ENCODE results near the gene PTPRR.

PTPRR gene

GRCh38 chr12:70692681-70693288 lies 227.8 kb downstream of the PTPRR start:
- no peak for DNase-seq (ENCODE audit: low read depth)

- no peak for DNase-seq (ENCODE audit: low read depth)
Observed at GRCh38 chr12:70691018-70691672, 229.4 kb downstream of the PTPRR start.

DNA sequence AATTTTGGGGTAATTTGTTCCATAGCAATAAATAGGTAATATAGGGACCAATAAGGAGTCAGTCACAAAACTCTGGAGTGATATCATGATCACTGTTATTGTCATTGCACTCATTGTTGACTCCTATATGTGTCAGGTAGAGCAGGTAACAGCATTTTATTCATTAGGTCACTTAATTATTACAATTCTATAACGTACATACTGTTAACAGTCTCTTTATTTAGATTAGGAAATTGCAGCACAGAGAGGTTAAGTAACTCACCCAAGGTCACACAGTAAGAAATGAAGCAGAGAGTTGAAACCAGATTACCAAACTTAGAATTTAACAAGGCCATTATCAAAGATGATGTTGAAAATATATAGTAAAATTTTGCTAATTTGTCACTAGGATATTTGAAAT lies 233.6 kb downstream of the PTPRR start:
- no peak for DNase-seq (ENCODE audit: low read depth)

DNA sequence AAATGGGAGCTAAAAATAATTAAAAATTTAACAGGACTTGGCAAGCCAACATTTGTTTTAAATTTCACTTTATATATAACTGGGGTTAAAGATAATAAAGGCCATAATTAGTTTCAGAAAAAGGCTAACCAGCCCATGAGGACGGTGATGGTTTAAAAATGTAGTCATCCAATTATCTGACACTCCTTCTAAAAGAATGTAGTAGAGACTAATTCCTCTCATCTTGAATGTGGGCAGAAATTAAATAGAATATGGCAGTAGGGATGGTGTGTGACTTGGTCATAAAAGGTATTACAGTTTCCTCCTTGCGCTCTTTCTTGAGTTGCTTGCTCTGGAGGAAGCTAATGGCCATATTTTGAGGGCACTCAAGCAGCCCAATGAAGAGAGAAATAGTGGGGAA lies 234.2 kb downstream of the PTPRR start:
- no peak for DNase-seq (ENCODE audit: low read depth)

- DNase-seq (ENCODE audit: low read depth), result no peak
Observed at GRCh38 chr12:70683976-70684375, 236.6 kb downstream of the PTPRR start.

DNA sequence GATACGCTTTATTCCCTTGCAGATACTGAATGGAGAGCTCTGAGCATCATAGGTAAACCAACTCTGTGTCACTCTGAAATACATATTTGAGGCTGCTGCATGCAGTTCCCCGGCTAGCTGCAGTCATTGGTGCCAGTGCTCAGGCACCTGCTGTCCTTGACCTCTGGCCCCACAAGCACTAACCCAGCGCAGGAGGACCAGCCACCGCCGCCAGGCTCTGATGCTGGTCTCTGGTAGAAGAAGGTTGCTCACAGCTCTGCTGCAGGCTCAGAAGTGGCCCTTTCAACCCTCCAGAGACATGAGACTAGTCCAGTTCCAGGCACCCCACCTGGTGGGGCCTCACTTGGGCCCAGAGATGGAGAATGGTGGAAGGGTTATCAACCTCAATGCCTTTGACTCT lies 248.8 kb downstream of the PTPRR start:
- no peak for DNase-seq (ENCODE audit: low read depth)

GRCh38 chr12:70670948-70671347 lies 249.6 kb downstream of the PTPRR start:
- DNase-seq (ENCODE audit: low read depth), result no peak

GRCh38 chr12:70667253-70667652 lies 253.3 kb downstream of the PTPRR start:
- no peak for DNase-seq (ENCODE audit: low read depth)

DNA sequence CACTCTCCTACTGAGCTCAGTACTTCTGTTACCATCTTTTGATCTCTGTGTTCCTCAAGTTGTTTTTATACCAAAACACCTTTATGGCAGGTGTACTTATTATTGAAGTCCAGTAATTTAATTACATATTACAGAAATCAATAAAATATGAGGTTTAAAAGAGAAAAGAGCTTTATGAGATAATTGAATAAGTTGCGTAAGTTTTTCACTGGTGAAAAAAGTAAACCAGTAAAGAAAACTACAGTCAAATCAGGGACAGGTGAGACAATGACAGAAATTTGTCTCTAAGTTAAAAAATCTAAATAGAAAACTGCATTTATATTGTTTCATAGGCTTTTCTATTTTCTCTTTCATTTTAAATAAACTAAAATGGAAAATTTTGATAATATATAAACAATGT lies 254.2 kb downstream of the PTPRR start:
- no peak for DNase-seq (ENCODE audit: low read depth)

DNA sequence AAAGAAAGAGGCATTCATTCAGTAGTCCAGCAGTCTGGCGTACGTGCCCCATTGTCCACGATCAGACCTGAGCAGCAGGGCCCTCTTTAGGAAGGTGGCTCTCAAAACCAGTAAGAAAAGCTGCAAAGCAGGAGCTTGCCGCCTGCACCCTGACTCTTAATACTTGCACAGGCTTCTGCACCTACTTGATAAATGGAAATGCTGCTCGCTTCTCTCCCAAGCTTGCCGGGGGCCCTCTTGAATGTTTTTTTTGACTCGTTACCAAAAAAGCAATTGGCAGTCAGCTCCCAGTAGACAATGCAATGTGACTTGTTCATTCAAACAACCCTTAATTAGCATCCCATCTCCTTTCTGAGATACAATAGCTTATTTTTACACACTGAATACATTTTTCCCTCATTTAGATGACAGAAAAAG lies 256.1 kb downstream of the PTPRR start:
- no peak for DNase-seq (ENCODE audit: low read depth)

- no peak for DNase-seq (ENCODE audit: low read depth)
Observed at GRCh38 chr12:70663838-70664237, 256.7 kb downstream of the PTPRR start.

DNA sequence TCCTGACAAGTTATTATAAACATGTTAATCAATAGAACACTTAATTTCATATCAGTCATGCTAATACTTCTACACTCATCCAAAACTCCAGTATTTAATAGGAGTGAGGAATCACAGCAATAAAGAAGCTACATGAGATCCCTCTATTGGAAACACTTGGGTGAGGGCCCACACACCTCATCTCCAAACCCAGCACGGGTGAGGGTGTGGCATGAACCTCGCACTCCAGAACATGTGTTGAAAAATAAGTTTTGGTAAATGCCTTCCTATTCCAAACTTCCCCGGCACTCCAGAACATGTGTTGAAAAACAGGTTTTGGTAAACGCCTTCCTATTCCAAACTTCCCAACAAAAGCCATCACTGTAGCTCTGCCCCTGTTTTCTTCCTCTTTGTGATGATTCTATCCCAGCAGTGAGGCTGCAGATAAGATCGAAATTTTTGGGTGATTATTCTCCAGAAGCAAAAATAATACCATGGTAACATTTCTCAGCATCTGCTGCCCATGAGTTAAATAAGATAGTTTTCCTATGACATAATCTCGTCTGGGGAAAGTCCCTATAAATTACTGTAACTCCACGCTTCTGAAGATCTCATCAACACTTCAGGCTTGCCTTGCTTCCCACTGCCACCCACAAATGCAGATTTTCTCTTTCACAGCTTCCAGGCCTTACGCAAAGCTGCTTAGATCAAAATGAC lies 258.9 kb downstream of the PTPRR start:
- DNase-seq (ENCODE audit: low read depth), result no peak

DNA sequence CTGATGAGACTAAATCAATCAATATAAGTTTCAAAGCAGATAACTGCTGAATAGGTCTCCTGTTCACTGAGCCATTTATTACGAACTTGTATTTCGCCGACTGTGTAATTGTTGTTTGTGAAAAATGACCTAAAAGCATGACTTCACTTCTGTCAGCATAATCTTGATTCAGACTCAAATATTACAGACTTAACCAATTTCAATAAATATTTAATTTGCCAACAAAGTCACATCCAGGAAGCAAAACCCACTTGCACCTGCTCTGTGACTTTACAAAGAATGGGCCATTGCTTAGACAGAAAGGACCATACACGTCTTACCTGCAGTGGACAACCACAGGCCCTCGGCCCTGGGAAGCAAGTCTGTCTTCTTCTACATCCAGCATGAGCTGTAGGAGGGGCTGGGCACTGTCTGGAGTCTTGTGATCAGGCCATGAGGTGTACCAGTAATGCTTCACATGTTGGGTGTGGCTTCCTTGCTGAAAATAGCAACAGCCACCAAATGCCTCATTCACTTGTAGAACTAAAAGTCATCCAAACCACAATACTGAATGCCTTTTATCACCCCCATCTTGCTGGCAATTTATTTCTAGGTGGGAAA lies 259.8 kb downstream of the PTPRR start:
- no peak for DNase-seq (ENCODE audit: low read depth)

- no peak for DNase-seq (ENCODE audit: low read depth)
Observed at GRCh38 chr12:70660002-70660604, 260.4 kb downstream of the PTPRR start.

GRCh38 chr12:70659077-70659606 lies 261.4 kb downstream of the PTPRR start:
- no peak for DNase-seq (ENCODE audit: low read depth)

DNA sequence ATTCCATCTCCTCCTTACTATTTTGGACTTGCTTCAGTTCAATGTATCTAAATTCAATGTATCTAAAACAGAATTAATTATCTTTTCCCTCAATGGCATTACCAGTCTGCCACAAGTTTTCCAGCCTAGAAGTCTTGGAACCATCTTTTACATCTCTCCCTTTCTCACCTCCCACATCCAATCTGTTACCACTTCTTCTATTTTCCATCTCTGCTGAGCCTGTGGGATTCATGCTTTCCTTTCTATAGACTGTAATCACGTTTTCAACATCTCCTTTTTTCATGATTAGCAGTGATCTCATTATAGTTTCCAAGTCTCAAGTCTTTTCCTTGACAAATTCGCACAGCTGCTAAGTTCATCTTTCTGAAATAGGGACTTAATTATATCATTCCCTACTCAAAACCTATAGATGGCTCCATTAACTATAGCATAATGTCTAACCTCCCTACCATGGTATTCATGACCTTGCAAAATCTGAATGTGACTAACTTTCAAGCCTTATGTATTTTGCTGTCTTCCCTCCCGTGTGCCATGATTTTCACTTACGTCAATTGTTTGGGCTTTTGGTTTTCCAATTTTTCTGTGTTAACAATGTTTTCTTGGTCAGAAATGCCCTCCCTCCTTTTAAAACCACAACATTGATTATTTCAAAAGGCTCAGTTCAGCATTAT lies 262.8 kb downstream of the PTPRR start:
- DNase-seq (ENCODE audit: low read depth), result no peak

DNA sequence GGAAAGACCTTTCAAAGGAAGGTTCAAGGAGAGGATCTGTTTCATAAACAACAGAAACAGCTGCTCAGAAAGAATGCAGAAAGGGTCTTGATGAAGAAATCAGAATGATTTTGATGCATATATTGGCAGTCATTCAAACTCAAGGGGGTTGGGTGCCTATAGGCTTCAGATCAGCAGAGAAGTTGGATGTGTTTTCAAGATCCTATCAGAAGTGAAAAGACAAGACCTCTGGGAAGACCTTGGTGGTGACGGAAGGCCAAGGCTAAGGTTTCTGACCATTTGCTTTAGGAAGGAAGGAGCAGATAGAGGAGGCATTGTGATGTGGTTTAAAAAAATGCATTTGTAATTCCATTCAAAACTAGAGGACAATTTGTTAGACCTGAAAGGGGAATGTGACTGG lies 268.1 kb downstream of the PTPRR start:
- no peak for DNase-seq (ENCODE audit: low read depth)

DNA sequence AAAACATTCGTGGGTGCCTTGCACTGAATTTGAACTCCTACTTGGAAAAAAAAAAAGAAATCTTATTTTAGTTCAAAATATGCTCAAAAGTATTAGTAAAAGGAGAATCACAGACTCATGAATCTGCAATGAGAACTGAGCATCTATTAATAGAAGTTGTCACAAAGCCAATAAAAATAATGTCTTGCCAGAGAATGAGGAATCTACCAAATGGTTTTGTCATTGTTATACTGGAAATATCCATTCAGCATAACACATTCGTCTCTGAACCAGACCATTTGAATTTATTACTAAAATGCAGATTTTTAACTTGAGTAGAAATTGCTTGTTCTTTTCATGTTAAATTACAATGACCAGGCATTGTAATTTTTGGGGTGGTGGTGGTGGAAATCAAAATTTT lies 271.7 kb downstream of the PTPRR start:
- DNase-seq (ENCODE audit: low read depth), result no peak

- no peak for DNase-seq (ENCODE audit: low read depth)
Observed at GRCh38 chr12:70648191-70648590, 272.3 kb downstream of the PTPRR start.

DNA sequence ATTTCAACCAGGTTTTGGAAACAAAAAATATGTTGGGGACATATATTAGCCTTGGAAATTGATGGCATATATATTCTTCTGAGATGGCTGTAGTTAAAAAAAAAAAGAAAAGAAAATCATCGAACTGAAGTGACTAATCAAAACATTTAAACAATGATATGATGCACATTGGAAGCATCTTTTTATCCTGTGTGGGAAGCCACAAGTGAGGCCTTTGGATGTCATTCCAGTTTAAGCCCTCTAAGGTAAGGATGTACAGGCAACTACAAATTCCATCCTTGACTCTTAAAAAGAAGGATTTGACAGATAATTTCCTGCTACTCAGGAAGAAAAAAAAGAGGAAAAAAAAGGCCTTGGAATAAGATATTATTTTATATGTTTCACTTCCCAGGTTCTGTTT lies 273.7 kb downstream of the PTPRR start:
- DNase-seq (ENCODE audit: low read depth), result no peak

- DNase-seq (ENCODE audit: low read depth), result no peak
Observed at GRCh38 chr12:70645494-70646317, 274.8 kb downstream of the PTPRR start.

All from activated T-helper 1 cell treated with Interleukin-2 at 50 U/mL for 16 hours (primary cell).